Ishikawa (cell line): Measurements from ENCODE around the gene FAM221B.

ENCODE experiments used
- CEBPB ChIP-seq: IDR thresholded peaks from 2 replicates; pipeline ENCODE4 v1.6.1; 2012
- CREB1 ChIP-seq: IDR thresholded peaks from 2 replicates; pipeline ENCODE4 v1.6.1; 2012; ENCODE audit warnings: low read depth
- EGR1 ChIP-seq: IDR thresholded peaks from 2 replicates; pipeline ENCODE4 v1.6.1; 2012
- EP300 ChIP-seq: IDR thresholded peaks from 2 replicates; pipeline ENCODE4 v1.6.1; 2012; ENCODE audit warnings: borderline replicate concordance
- FOXM1 ChIP-seq: IDR thresholded peaks from 2 replicates; pipeline ENCODE4 v1.6.1; 2012; ENCODE audit warnings: low read depth, borderline replicate concordance
- MAX ChIP-seq: IDR thresholded peaks from 2 replicates; pipeline ENCODE4 v1.6.1; 2012
- NFIC ChIP-seq: IDR thresholded peaks from 2 replicates; pipeline ENCODE4 v1.6.1; 2012
- RAD21 ChIP-seq: IDR thresholded peaks from 2 replicates; pipeline ENCODE4 v1.6.1; 2012; ENCODE audit warnings: low read depth
- REST ChIP-seq: IDR thresholded peaks from 2 replicates; pipeline ENCODE4 v1.6.1; 2012; ENCODE audit warnings: low read depth, mild to moderate bottlenecking
- TAF1 ChIP-seq: IDR thresholded peaks from 2 replicates; pipeline ENCODE4 v1.6.1; 2012; ENCODE audit warnings: low read depth, mild to moderate bottlenecking
- TCF12 ChIP-seq: IDR thresholded peaks from 2 replicates; pipeline ENCODE4 v1.6.1; 2012; ENCODE audit warnings: low read depth
- TEAD4 ChIP-seq: IDR thresholded peaks from 2 replicates; pipeline ENCODE4 v1.6.1; 2012
- USF1 ChIP-seq: IDR thresholded peaks from 2 replicates; pipeline ENCODE4 v1.6.1; 2012
- YY1 ChIP-seq: IDR thresholded peaks from 2 replicates; pipeline ENCODE4 v1.6.1; 2012; ENCODE audit warnings: low read depth
- ZBTB7A ChIP-seq: IDR thresholded peaks from 2 replicates; pipeline ENCODE4 v1.6.1; 2012; ENCODE audit warnings: low read depth

FAM221B gene

GRCh38 chr9:35856206-35856605, 27.7 kb upstream of the FAM221B start:
- TF ChIP-seq RAD21 (no peak), REST (no peak), TAF1 (no peak), EGR1 (no peak), USF1 (no peak), MAX (no peak), CEBPB (no peak), TEAD4 (no peak), TCF12 (no peak), ZBTB7A (no peak), YY1 (no peak), EP300 (no peak), NFIC (no peak), FOXM1 (no peak), CREB1 (no peak)

GRCh38 chr9:35854091-35854762, 25.7 kb upstream of the FAM221B start:
- TF ChIP-seq FOXM1, result no peak
- TF ChIP-seq USF1, result no peak

GRCh38 chr9:35852876-35853865, 24.6 kb upstream of the FAM221B start:
- no peak for TF ChIP-seq YY1
- TF ChIP-seq CREB1, result no peak
- no peak for TF ChIP-seq REST
- TF ChIP-seq RAD21, result no peak
- TF ChIP-seq FOXM1, result no peak
- no peak for TF ChIP-seq EGR1

GRCh38 chr9:35852267-35852815, 23.8 kb upstream of the FAM221B start:
- TF ChIP-seq RAD21, result no peak

GRCh38 chr9:35847792-35848572, 19.4 kb upstream of the FAM221B start:
- no peak for TF ChIP-seq CREB1
- no peak for TF ChIP-seq CEBPB
- no peak for TF ChIP-seq REST
- no peak for TF ChIP-seq EP300
- TF ChIP-seq TAF1, result no peak
- TF ChIP-seq TEAD4, result no peak
- TF ChIP-seq NFIC, result no peak
